HCT116 (cell line): Measurements from ENCODE around the gene DDOST. TPM values are rescaled to one million over a fixed set of nuclear protein-coding genes. Genes with fewer than 3 reads are reported as not detected.

Experiments
- ATAC-seq: fragments of 200-7000 bp; cut with Tn5 transposase; 2 replicates; pipeline ENCODE4 v1.9.1; 2020; ENCODE audit warnings: mild to moderate bottlenecking, moderate library complexity
- BruUV-seq: library from RNA; stranded (reverse); fragments of 400-500 nt; replicated peaks from 2 replicates; lab custom pipeline; 2021; lab: Mats Ljungman, UMichigan
- CTCF ChIA-PET: fragments of 300-600 bp; sonication (Branson Sonifier 250); formaldehyde crosslinking; loops from one replicate; lab custom pipeline; 2021; ENCODE audit warnings: antibody characterized with exemption; lab: Charles Lee
- POLR2A ChIA-PET: fragments of 300-600, 350-600 bp; sonication (Branson Sonifier 250); formaldehyde crosslinking; loops from one replicate; lab custom pipeline; 2021; ENCODE audit warnings: antibody characterized with exemption; lab: Charles Lee
- RAD21 ChIA-PET, 2 experiments: fragments of 300-600 bp; sonication (Branson Sonifier 250); formaldehyde crosslinking; loops; one replicate each; lab custom pipeline; 2023; ENCODE audit warnings: low total read pairs in 2 of 2; ENCODE audit not compliant: uncharacterized antibody in 2 of 2, unreplicated experiment in 2 of 2, low non-redundant PET in 1 of 2; lab: Charles Lee
- DNase-seq: peaks from one replicate; pipeline ENCODE4 v3.0.0-alpha.2; 2010; ENCODE audit warnings: low read depth, low spot score
- H2AFZ ChIP-seq: fragments of 200-600 bp; shearing (Covaris generic), sonication (generic); 2 replicates; pipeline ENCODE4 v1.6.1; 2017; ENCODE audit warnings: low read depth, mixed run types, mixed read lengths, antibody characterized with exemption, low read length; ENCODE audit not compliant: poor library complexity, severe bottlenecking
- H3K27ac ChIP-seq: 2 replicates; pipeline ENCODE4 v1.5.1; 2012; ENCODE audit warnings: low read depth, low read length
- H3K27me3 ChIP-seq: fragments of 200-600 bp; sonication (generic); 2 replicates; pipeline ENCODE4 v1.6.1; 2016; ENCODE audit warnings: mixed run types, low read length, mixed read lengths; ENCODE audit not compliant: insufficient read depth
- H3K36me3 ChIP-seq, 2 experiments: fragments of 200-500 bp in 1 of 2; fragments of 200-600 bp in 1 of 2; sonication (Bioruptor generic) in 1 of 2; sonication (generic) in 1 of 2; 2 replicates each; pipeline versions ENCODE4 v1.5.1 to v1.6.1; 2014 to 2016; ENCODE audit warnings: low read length in 2 of 2, inconsistent platforms in 1 of 2, mixed read lengths in 1 of 2, mixed run types in 1 of 2; ENCODE audit not compliant: insufficient read depth in 2 of 2, control insufficient read depth in 1 of 2
- H3K4me1 ChIP-seq, 2 experiments: fragments of 200-600 bp in 1 of 2; sonication (generic) in 1 of 2; 2 replicates each; pipeline versions ENCODE4 v1.5.1 to v1.6.1; 2012 to 2017; ENCODE audit warnings: low read length in 2 of 2, inconsistent platforms in 1 of 2, mild to moderate bottlenecking in 1 of 2, mixed read lengths in 1 of 2, mixed run types in 1 of 2, moderate library complexity in 1 of 2; ENCODE audit not compliant: insufficient read depth in 2 of 2, control insufficient read depth in 1 of 2
- H3K4me2 ChIP-seq: fragments of 200-600 bp; sonication (generic); 2 replicates; pipeline ENCODE4 v1.6.1; 2017; ENCODE audit warnings: mixed run types, low read length, mixed read lengths
- H3K4me3 ChIP-seq, 2 experiments: fragments of 200-600 bp in 1 of 2; sonication (generic) in 1 of 2; replicated peaks in 1 of 2; 2 replicates each; pipeline ENCODE4 v1.5.1; 2011 to 2016; ENCODE audit warnings: low read length in 2 of 2, control low read depth in 1 of 2, low read depth in 1 of 2, mild to moderate bottlenecking in 1 of 2, mixed read lengths in 1 of 2, mixed run types in 1 of 2
- H3K79me2 ChIP-seq: fragments of 200-600 bp; sonication (generic); 2 replicates; pipeline ENCODE4 v1.6.1; 2017; ENCODE audit warnings: mild to moderate bottlenecking, mixed run types, low read length, moderate library complexity, mixed read lengths; ENCODE audit not compliant: insufficient read depth
- H3K9ac ChIP-seq: fragments of 200-600 bp; sonication (generic); 2 replicates; pipeline ENCODE4 v1.6.1; 2016; ENCODE audit warnings: low read length, mixed read lengths
- H3K9me2 ChIP-seq: fragments of 200-600 bp; sonication (generic), shearing (Covaris generic); 2 replicates; pipeline ENCODE4 v1.6.1; 2017; ENCODE audit warnings: mixed run types, mild to moderate bottlenecking, moderate library complexity; ENCODE audit not compliant: insufficient read depth
- H3K9me3 ChIP-seq, 2 experiments: fragments of 200-500 bp in 1 of 2; fragments of 200-600 bp in 1 of 2; sonication (Bioruptor generic) in 1 of 2; sonication (generic) in 1 of 2; 2 replicates each; pipeline ENCODE4 v1.6.1; 2014 to 2017; ENCODE audit warnings: low read length in 2 of 2, mixed read lengths in 2 of 2, inconsistent platforms in 1 of 2, low read depth in 1 of 2, mild to moderate bottlenecking in 1 of 2, mixed run types in 1 of 2, moderate library complexity in 1 of 2; ENCODE audit not compliant: control insufficient read depth in 1 of 2, insufficient read depth in 1 of 2
- H4K20me1 ChIP-seq: fragments of 200-600 bp; sonication (generic), shearing (Covaris generic); 2 replicates; pipeline ENCODE4 v1.6.1; 2017; ENCODE audit warnings: mixed run types, mild to moderate bottlenecking, moderate library complexity; ENCODE audit not compliant: insufficient read depth
- CBX3 ChIP-seq: IDR thresholded peaks from 2 replicates; pipeline ENCODE4 v1.6.1; 2012; ENCODE audit warnings: low read depth
- EZH2 ChIP-seq: fragments of 200-600 bp; sonication (generic); IDR thresholded peaks from 2 replicates; pipeline ENCODE4 v1.6.1; 2017; ENCODE audit warnings: antibody characterized with exemption, mixed run types
- RAD21 ChIP-seq: IDR thresholded peaks from 2 replicates; pipeline ENCODE4 v1.6.1; 2012; ENCODE audit warnings: low read depth, mild to moderate bottlenecking
- SIN3A ChIP-seq: IDR thresholded peaks from 2 replicates; pipeline ENCODE4 v1.6.1; 2012; ENCODE audit warnings: low read depth
- TCF7L2 ChIP-seq: IDR thresholded peaks from 2 replicates; pipeline ENCODE4 v1.7.0; 2011; ENCODE audit warnings: borderline replicate concordance, inconsistent platforms; ENCODE audit not compliant: insufficient read depth, insufficient read length; ENCODE audit errors: extremely low read depth
- intact Hi-C: fragments of 100-400 bp; cut with micrococcal nuclease; formaldehyde crosslinking; loops from 2 replicates; pipeline ENCODE4 v1.10.0; 2022
- total RNA-seq: library from RNA; stranded (reverse); gene quantifications from one replicate; pipeline ENCODE4 v1.2.1, GENCODE V29; 2021; ENCODE audit not compliant: unreplicated experiment
- TF ChIP-seq, protein P1 (sequence below): IDR thresholded peaks from 2 replicates; pipeline ENCODE4 v1.6.1; 2012
- TF ChIP-seq, protein P2 (sequence below): IDR thresholded peaks from 2 replicates; pipeline ENCODE4 v1.6.1; 2011; ENCODE audit warnings: mild to moderate bottlenecking, low read length, moderate library complexity; ENCODE audit not compliant: insufficient replicate concordance; ENCODE audit errors: extremely low read depth

DDOST gene
- total RNA-seq, 1 experiment from 2014 or later = 387 TPM

DNA sequence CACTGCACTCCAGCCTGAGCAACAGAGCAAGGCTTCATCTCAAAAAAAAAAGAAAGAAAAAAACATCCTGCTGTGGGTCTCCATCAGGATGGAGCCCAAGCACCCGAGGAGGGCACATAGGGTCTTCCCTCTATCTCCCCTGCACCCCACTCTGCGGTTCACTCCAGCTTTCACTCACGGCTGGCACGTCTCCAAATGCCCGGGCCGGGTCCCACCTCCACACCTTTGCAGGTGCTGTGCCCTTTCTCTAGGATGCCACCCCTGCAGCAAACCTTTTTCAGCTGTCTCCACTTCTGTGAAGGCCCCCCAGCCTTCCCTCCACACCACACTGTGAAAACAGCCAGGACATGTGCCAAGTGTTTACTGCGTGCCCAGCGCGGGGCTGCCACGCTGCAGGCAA is 22.4 kb upstream of the DDOST start:
- H3K9ac ChIP-seq = no peak overlapping the region
- no peak overlapping the region for H3K4me3 ChIP-seq
- ATAC-seq (no peak), DNase-seq (no peak)
- intact Hi-C loops = no loop called here
- no peak overlapping the region for H3K4me2 ChIP-seq
- CTCF ChIA-PET = no interaction called here
- POLR2A ChIA-PET = no interaction called here
- H3K36me3 ChIP-seq = no peaks in the 10 kb centered on the region
- H3K79me2 ChIP-seq = no peaks in the 10 kb centered on the region
- no peaks in the 10 kb centered on the region for H3K9me2 ChIP-seq
- no TSS peak for BruUV-seq
- no peaks in the 10 kb centered on the region for H3K27me3 ChIP-seq
- H3K9me3 ChIP-seq = no peaks in the 10 kb centered on the region
- TF ChIP-seq EZH2 (no peak), RAD21 (no peak), CBX3 (no peak), SIN3A (no peak), TCF7L2 (no peak)
- TF ChIP-seq, protein P1, sequence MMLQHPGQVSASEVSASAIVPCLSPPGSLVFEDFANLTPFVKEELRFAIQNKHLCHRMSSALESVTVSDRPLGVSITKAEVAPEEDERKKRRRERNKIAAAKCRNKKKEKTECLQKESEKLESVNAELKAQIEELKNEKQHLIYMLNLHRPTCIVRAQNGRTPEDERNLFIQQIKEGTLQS = no peak
- TF ChIP-seq, protein P2, sequence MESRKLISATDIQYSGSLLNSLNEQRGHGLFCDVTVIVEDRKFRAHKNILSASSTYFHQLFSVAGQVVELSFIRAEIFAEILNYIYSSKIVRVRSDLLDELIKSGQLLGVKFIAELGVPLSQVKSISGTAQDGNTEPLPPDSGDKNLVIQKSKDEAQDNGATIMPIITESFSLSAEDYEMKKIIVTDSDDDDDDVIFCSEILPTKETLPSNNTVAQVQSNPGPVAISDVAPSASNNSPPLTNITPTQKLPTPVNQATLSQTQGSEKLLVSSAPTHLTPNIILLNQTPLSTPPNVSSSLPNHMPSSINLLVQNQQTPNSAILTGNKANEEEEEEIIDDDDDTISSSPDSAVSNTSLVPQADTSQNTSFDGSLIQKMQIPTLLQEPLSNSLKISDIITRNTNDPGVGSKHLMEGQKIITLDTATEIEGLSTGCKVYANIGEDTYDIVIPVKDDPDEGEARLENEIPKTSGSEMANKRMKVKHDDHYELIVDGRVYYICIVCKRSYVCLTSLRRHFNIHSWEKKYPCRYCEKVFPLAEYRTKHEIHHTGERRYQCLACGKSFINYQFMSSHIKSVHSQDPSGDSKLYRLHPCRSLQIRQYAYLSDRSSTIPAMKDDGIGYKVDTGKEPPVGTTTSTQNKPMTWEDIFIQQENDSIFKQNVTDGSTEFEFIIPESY = no peak
- H4K20me1 ChIP-seq = no peaks in the 10 kb centered on the region
- H2AFZ ChIP-seq = no peak overlapping the region
- H3K4me1 ChIP-seq = no peaks in the 10 kb centered on the region
- no peak overlapping the region for H3K27ac ChIP-seq
- RAD21 ChIA-PET = no interaction called here
